Glomerular endothelial cell (primary cell): ENCODE data around the gene CDK10. TPM values are rescaled to one million over a fixed set of nuclear protein-coding genes. Genes with fewer than 3 reads are reported as not detected.
"Not testable (repeated sequence)": the region's sequence is repeated elsewhere in the genome, so short reads cannot be mapped to it uniquely, and the experiment has no call there.

Experiments
- DNase-seq: peaks from one replicate; pipeline ENCODE4 v3.0.0-alpha.2; 2011; ENCODE audit warnings: low read depth, low spot score; ENCODE audit errors: extremely low read depth
- total RNA-seq: library from RNA; depleted of rRNA; stranded (reverse); fragments of >200 nt; gene quantifications from 2 replicates; pipeline ENCODE4 v1.2.3, GENCODE V29; 2015

The CDK10 gene, protein sequence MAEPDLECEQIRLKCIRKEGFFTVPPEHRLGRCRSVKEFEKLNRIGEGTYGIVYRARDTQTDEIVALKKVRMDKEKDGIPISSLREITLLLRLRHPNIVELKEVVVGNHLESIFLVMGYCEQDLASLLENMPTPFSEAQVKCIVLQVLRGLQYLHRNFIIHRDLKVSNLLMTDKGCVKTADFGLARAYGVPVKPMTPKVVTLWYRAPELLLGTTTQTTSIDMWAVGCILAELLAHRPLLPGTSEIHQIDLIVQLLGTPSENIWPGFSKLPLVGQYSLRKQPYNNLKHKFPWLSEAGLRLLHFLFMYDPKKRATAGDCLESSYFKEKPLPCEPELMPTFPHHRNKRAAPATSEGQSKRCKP
- total RNA-seq, result 36.9 and 52.9 TPM in 2 replicates

DNA sequence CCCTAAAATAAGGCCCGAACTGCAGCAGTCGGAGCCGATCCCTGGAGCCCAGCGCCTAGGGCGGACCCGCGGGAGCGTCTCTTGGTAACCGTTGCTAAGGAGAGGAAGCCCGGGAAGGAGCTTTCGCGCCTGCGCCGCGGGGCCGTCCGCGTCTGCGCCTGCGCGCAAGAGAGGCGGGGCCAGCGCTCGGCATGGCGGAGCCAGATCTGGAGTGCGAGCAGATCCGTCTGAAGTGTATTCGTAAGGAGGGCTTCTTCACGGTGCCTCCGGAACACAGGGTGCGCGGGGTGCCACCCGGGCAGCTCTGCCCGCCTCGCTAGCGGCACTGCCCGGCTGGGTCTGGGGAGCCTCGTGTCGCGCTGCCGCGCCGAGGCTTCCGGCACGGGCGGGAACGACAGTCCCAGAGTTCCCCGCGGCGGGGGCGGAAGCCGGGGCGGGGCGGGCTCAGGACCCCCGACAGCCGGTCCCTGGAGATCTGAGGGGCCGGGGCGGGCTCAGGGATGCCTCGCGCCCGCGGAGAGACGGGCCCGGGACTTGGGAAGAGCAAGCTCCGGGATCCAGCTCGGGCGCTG lies at the start of gene CDK10:
CDK10 (plus strand) TSS at position 170 of the 572 bp plus-strand sequence; CDS start at position 192, 22 bp downstream.
- DNase-seq, result no peak

DNA sequence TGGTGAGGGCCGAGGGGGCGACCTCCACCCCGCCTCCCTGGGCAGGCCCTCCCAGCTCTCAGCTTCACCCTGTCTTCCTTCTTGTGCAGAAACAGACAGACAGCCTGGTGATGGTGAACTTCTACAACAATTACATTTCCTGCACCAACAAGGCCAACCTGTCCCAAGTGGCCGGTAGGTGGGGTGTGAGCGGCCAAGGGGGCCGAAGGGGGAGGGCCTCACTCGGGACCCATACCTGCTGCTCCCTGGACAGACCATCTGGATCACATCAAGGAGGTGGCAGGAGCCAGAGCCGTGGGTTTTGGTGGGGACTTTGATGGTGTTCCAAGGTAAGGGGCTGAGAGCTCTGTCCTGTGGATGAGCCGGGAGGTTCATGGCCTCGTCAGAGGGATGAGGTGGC lies 49.1 kb upstream of the CDK10 start:
- DNase-seq, result no peak

DNA sequence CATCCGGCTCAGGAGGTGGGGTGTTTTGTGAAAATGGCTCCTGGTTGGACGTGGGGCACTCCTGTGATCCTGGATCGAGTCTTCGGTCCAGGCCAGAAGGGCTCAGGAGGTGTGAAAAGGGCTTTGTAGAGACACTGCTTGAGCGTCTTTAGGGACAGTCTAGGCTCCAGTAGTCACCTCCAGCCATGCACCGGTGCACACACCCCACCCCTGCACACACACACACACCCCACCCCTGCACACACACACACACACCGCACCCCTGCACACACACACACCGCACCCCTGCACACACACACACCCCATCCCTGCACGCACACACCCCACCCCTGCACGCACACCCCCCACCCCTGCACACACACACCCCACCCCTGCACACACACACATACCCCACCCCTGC lies 48.0 kb upstream of the CDK10 start:
- DNase-seq, result no peak

DNA sequence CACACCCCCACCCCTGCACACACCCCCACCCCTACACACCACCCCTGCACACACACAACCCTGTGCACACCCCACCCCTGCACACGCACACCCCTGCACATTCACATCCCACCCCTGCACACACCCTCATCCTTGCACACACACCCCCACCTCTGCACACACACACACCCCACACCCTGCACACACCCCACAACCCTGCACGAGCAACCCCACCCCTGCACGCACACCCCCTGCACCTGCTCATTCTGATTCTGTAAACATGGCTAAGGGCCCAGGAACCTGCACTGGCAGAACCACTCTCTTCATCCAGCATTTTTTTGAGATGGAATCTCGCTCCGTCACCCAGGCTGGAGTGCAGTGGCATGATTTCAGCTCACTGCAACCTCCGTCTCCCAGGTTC lies 47.1 kb upstream of the CDK10 start:
- no peak for DNase-seq

DNA sequence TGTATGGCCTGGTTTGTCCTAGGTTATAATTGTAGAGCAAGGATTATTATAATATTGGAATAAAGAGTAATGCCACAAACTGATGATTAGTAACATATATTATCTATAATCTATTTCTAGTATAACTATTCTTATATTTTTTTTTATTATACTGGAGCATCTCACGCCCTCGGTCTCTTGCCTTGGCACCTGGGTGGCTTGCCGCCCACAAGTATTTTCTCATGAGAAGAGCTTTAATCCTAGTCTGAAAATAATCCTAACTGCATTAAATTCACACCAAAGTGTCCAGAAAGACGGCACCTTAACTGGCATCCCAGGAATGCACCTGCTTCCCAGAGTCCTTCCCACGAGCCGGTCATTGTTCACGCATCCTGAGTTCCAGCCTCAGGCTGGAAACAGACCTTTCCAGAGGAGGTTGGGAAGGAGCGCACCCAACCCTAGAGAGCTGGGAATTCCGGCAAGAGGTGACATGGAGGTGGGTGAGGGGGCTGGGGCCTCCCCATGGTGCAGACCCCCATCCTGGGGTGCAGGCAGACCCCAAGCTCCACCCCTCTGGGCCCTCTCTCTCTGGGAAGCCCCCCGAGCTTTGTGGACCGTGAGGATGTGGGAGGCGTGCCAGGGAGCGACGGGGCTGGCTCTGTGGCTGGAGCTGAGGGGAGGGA lies 44.9 kb upstream of the CDK10 start:
- DNase-seq, result no peak

DNA sequence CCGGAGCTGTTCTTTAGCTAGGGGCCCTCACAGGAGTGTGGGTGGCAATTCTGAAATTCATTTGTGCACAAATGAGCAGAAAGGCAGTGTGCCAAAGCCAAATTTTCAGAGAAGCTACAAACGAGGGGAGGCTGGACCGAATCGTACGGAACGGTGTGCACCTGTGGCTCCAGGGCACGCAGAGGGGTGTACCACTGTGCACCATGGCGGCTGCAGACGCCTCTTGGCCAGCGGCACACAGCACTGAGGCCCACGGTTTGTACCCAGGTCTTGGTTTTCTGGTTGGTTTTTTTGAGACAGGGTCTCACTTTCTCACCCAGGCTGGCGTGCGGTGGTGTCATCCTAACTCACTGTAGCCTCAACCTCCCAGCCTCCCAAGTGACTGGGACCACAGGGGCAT lies 43.9 kb upstream of the CDK10 start:
- DNase-seq, result no peak

DNA sequence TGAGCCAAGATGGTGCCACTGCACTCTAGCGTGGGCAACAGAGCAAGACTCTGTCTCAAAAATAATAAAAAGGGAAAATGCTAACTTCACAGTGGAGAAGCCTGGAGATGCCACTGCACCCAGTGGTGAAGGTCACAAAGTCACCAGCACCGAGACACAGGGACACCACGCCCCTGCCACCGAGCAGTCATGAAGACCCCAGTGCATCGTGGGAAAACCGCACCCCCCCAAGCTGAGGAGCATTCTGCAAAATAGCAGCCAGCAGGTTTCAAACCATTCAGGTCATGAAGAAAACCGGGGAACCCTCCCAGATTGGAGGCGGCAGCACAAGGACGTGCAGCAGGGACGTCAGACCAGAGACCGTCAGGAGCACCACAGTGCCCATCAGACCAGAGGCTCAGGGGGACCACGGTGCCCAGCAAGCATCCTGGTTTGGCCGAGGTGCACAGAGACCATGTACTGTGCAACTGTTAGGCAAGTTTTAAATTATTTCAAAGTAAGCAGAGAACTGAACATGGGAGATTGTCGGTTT lies 42.7 kb upstream of the CDK10 start:
- DNase-seq, result no peak

DNA sequence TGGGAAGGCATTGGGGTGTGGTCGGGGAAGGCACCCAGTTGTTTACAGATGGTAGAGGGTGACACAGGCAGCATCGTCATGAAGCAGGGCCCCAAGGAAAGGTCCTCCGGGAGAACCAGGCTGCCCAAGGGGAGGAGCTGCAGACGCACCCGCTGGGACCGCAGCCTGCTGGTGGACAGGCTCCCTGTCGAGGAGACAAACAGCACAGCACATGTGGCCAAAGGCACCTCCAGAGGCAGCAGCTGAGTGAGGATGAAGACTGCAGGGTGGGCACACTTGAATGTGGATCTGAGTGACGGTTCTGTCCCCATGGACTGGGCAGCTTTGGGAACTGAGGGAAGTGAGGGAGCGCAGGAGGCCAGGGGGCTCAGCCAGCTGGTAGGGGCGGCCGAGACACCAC lies 41.4 kb upstream of the CDK10 start:
- DNase-seq, result no peak

DNA sequence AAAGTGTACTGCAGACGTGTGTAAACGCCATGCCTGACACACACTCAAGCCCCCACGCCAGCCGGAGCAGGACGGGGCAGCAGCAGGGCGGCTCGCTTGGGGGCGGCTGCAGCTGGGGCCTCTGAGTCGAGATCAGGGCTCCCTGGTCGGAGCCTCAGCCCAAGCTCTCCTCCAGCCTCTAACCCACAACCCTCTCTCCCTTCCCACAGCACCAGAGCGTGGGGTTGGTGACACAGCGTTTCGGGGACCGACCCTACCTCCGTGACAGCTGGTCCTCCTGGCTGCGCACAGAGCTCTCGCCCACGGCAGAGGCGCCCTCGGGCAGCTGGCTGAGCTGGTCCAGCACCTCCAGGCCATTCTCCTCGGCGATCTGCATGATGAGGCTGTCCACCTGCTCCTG lies 40.2 kb upstream of the CDK10 start:
- no peak for DNase-seq

DNA sequence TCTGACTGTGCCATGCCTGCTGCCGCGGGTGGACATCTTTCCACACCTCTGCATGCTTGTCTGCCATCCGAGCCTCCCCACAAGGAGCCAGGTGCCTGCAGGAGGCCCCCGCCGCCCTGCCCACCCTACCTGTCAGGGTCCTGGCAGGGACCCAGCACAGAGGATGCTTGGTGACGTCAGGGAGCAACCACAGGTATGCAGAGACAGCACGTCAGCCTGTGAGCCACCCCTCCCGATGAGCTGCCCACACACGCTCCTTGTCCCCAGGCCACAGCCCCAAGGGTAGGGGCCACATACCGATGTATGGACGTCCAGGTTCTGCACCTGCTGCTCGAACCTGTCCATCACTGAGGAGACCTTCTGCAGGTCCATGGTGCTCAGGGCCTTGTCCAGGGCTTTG lies 39.6 kb upstream of the CDK10 start:
- DNase-seq, result no peak

DNA sequence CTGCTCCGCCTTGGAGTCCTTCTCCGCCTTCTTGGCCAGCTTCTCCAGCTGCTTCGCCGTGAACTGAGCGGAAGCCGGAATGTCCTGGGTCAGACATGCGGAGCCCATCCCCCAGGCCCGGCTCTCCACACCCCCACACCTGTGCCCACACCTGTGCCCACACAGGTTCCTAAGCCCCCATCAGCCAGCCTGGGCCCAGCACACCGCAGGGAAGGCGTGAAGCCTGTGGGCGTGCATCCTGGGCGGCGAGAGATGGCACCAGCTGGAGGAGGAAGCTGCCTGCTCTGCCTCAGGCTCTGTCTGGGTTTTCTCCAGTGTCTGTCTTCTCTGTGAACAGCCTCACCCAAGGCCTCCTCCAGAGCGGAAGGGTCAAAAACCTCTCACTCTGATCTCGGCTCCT lies 34.9 kb upstream of the CDK10 start:
- DNase-seq, result no peak

DNA sequence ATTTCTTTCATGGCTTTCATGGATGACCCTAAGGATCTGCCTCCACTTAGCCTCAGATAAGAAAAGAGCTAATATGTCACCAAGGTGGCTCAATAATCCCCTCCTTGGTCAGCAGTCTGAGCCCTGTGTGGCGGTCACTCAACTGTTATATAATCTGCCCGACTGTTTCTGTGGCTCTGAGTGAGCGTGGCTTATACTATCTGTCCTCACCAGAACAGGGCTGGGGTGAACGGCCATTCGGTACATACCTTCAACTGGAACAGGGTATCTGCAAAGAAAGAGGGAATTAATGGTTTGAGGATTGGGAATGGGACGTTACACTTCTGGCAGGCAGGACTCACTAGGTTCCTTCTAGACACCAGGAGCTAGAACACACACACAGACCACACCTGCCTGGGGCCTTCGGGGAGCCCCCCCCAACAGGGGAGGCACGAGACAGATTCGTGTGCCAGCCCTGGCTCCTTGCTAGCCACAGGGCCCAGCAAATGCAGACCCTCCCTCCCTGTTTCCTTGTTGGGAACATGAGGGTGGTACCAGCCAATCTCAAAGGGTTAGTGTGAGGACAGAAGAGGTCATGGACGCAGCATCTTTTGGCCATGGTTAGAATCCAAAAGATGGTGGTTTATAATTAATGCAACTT lies 32.7 kb upstream of the CDK10 start:
- no peak for DNase-seq

DNA sequence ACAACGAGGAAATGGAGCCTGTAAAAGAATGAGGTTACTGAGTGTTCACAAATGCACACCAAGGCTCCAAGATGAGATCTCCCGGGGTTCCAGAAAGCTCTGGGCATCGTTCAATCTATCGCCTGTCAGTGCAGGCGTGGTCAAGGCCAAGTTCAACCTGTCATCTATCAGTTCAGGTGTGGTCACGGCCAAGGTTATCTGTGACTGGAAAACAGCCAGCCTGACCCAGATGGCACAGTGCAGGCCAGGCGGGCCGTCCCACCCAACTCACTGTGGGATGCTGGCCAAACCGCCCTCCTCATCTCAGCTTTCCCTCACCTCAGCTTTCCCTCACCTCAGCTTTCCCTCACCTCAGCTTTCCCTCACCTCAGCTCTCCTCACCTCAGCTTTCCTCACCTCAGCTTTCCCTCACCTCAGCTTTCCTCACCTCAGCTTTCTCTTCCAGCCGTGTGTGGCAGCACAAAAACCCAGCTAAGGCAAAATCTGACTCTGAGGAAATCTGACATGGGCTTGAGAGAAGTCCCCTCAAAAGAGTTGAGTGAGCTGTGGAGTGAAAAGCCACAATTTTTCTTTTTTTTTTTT lies 31.3 kb upstream of the CDK10 start:
- DNase-seq, result no peak

DNA sequence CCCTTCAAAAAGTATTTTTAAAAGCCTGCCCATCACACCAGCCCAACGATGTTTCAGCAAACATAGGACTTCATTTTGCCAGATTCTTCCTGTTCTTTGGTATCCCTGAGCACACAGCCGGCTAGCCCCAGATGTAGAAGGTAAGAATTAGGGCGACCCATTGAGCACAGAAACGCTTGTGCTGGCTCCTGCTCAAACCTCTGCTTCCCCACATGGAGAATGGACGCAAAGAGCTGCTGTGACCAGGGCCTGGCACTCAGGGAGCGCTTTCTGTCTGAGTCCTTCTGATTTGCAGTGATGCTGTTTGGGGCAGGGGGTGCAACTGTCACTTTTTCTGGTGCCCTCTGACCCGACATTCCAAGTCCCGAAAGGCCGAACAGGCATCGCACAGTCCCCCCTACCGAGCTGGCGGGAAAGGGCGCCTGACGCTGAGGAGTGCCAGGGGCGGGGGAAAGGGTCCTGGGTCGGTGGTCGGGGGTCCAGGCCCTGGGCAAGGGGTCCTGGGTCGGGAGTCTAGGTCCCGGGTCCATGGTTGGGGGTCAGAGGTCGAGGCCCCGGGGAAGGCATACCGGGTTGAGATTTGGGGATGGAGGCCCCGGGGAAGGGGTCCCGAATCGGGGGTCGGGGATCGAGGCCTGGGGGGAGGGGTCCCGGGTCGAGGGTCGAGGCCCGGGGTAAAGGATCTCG lies 29.9 kb upstream of the CDK10 start:
- no peak for DNase-seq

DNA sequence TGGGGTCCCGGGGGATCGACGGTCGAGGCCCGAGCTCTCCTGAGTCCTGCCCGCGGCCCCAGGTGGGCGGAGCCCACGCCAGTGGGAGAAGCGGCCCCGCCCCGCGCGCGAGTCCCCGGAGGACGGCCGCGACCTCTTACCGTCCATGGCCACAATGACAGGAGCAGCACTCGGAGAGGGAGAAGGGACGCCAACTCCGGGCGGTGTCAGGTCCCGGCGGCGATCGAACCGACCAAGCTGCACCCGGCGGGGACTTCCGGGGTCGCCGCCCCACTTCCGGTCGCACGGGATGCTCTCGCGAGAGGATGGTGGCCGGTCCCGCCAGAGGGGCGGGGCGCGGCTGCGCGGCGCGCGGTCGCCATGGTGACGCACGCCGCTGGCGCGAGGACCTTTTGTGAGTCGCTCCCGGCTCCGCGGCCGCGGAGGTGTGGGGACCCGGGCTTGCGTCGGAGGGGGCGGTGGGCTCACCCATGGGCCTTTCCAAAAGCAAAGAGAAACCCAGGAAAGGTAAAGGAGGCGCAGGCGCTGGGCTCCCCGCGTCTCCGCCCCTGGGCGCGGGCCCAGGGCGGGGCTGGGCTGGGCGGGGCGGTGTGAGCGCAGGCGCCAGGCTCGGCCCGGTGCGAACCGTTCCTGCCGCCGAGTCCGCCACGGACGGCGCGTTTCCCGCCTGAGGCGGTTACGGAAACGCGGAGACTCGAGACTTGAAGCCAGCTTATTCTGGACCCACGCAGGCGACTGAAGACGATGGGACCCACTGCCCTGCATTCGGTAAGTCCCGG lies 28.9 kb upstream of the CDK10 start, which contains the start of the genes CHMP1A and SPATA33:
CHMP1A (minus strand) TSS at position 267 of the 779 bp plus-strand sequence; CDS start at position 147, 120 bp downstream.
SPATA33 (plus strand) TSS at position 395 of the 779 bp plus-strand sequence; CDS start at position 471, 76 bp downstream.
- DNase-seq, result no peak

DNA sequence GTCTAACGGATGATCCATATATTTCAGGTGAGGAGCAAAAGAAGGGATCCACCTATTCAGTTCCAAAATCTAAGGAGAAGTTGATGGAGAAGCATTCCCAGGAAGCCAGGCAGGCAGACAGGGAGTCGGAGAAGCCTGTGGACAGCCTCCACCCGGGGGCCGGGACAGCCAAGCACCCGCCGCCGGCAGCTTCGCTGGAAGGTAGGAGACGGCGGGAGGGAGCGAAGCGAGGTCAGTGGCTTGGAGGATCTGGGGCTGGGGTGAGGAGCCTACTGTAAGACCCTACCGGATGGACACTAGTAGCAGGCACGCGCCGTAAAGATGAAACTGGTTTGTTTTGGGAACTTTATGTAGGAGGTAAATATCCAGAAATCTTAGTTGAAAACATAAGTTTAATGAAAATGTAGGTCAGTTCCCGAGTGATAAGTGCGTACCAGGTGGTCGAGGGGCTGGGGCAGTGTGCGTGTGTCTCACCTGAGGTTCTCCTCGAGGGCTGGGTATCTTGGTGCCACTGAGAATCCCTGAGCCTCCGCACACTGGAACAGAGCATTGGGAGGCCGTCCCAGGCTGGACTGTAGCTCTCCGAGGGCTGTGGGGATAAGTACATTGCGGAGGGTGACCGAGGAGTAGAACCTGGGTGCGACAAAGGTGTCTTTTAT lies 28.1 kb upstream of the CDK10 start:
- no peak for DNase-seq

DNA sequence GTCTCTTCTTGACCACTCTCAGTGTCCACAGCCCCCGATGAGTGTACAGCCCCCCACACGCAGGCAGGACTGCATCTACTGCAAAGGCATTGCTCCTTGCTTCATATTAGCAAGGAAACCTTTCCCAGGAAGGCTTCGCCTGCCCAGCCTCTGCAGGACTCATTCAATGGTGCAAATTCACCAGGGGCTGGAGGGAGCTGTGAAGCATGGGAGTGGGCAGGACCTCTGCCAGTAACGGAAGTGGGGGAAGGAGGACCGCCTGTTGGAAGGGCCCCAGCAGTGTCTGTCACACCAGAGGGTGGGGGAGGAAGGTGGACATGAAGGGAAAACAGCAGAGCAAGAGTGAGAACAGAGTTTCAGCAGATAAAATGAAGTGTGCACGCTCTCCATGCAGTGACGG lies 26.3 kb upstream of the CDK10 start:
- DNase-seq, result no peak

DNA sequence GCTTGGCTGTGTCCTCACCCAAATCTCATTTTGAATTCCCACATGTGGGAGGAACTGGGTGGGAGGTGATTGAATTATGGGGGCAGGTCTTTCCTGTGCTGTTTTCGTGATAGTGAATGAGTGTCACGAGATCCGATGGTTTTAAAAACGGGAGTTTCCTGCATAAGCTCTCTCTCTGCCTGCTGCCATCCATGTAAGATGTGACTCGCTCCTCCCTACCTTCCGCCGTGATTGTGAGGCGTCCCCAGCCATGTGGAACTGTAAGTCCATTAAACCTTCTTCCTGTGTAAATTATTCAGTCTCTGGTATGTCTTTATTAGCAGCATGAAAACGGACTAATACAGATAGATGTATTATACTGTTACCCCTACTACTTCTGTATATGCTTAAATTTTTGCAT lies 25.3 kb upstream of the CDK10 start:
- no peak for DNase-seq

DNA sequence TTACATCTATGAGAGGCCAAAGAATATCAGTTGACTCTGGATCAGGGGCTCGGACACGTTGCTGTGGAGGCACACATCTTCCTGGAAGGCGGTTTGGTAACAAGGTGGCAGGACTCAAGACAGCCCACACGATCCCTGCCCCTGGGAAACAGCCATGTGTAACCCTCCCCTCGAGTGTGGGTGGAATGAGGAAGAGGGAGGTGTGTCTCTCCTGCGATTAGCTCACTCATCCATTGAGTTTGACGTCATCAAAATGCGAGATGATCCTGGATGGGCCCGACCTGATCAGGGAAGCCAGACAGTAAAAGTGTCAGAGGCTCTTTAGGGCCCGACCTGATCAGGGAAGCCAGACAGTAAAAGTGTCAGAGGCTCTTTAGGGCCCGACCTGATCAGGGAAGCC lies 22.3 kb upstream of the CDK10 start:
- DNase-seq, result not testable (repeated sequence)
